GM21381 (cell line): ENCODE results near the gene FCRL5.

Source experiments
- ATAC-seq: cut with Tn5 transposase; IDR thresholded peaks from one replicate; pipeline ENCODE4 v1.9.1; 2021; ENCODE audit warnings: mild to moderate bottlenecking, moderate library complexity; ENCODE audit not compliant: unreplicated experiment

Gene FCRL5

DNA sequence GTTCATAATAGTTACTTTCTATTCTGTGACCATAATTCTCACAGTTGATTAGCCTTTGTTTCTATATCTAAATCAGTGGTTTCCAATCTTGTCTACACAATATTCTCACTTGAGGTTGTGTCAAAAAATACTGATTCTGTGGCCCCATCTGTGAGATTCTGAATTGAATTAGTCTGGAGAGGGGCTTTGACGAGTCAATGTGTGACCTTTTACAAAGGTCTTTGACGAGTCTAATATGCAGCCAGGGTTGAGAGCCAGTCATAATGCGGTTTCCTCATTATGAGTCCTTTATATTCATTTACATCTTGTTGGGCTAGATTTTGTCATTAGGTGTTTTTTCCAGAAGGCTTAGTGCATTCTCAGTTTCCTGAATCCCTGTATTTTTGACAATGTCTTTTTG, 19.7 kb downstream of the FCRL5 start:
- no peak for ATAC-seq

DNA sequence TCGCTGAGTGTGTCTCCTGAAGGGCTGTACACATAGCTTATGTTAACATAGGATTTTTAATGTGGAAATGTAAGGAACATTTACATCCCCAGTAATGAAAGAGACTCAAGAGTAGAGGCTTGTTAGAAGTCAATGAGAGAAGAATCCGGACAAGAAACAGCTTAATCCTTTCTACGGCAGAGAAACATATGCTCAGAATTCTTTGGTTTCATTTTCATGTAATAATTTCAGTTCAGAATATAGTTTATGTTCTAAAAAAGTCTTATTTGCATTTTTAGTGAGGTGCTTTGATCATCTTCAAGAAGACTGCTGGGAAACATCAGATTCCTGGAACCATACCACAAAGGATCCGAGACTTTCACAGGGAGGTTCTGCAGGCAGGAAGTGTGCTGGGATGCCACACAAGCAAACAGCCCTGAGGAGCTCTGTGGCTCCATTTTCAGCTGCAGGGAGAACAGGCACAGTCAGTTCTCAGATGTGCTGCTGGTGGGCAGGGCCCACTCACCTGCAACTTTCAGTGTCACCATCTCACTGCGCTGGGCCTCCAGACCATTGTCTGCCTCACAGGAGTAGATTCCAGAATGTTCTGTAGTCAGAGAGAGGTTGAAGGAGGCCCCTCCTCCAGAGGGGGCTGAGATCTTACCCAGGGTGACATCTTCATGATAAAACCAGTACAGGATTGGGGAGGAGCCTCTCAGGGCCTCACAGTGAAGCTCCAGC, 28.4 kb downstream of the FCRL5 start:
- ATAC-seq: peak; percentile 71

DNA sequence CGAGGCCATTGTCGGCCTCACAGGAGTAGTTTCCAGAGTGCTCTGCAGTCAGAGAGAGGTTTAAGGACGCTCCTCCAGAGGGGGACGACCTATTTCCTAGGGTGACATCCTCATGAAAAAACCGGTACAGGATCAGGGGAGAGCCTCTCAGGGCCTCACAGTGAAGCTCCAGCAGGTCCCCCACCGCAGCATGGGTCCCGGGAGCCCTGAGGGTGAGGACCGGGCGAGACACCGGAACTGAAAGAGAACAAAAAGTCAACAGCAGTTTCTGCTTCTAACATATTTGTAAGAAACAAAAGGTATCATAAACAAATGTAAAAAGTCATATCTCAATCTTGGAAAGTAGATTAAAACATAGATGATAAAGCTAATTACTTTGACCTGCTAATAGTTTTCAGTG, 31.3 kb downstream of the FCRL5 start:
- no peak for ATAC-seq

DNA sequence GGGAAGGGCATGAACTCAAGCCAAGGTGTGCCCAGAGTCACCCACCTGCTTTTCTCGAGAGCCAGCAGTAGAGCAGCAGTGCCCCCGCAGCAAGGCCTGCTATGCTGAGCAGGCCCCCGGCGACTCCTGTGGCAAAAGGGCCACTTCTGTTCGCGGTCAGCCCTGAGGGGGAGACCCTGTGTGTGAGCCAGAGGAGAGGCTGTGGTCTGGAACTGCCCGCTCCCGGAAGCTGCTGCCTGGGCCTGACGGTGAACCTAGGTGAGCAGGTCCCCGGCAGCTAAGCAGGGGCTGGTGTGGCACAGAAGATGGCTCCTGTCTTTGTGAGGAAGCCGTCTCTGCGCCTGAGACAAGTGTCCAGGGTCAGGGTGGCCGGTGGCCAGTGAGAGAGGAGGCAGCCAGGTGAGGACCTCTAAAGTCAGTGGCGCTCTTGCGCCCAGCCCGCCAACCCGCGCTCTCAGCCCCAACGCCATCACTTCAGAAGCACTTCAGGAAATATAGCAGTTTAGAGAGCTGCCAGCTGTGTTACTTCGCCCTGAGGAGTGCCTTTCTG, 31.9 kb downstream of the FCRL5 start:
- no peak for ATAC-seq

DNA sequence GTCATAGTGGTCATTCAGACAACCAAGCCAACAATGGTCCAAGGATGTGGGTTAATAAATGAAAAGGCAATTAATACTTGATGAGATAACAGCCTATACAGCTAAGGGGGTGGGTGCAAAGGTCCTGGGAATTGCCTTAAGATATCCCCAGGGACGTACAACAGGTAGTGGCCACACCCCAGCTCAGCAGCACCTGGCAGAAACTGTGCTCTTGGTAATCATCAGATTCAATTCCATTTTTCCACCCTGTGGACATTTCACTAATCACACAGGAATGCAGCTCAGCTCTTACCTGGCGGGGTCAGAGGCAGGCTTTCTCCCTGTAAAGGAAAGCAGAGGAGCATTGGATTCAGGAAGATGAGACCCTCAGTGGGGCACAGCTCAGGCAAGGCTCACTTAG, 32.9 kb downstream of the FCRL5 start:
- ATAC-seq: no peak

DNA sequence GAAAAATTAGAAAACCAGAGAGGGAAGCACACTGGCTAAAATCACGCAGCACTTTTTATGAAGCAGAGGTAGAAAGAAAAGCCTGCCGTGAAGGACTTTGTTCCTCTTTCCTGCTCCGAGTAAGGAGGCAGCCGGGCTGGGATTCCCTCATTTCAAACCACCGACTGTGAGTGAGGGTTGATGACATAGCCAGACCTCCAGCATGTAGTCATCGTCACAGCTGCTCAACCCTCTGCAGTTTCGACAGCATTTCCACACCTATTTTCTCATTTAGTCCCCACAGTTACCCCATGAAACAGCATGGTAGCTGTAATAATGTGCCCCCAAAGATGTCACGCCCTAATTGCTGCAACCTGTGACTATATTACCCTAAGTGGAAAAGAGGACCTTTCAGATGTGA, 35.3 kb downstream of the FCRL5 start:
- ATAC-seq: no peak

DNA sequence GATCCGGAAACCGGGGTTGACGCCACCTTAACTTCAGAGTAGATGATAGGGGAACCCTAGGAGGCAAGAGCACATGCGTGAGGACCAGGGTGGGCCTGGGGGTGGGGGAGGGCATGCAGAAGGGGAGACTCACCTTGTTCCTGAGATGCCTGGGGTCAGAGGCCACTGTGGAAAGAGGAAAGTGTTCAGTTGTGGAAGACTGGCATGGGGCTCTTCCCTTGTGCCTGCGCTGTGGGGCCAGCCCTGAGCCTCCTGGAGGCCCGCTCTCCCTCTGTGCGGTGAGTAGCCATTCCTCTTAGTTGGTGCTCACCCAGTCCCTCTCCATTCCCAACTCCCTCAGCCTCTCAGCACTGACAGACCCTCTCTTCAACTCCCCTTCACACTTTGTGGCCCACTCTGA, 36.6 kb downstream of the FCRL5 start:
- no peak for ATAC-seq

DNA sequence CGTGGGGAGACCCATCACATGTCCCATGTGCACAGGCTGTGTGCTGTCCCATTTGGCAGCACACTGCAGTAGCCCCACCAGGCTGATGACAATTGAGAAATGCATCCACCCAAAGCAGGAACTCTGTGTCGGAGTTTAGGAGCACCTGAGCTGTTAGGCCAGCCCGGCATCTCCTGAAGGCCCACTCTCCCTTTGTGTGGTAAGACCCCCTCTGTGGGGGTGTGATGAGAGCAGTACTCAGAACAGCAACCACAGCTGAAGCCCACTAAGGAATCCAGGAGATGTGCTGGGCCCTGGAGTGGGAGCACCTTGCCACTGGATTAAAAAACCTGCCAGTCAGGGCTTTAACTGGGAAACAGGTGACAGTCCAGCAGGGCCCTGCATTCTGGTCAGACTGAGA, 37.2 kb downstream of the FCRL5 start:
- no peak for ATAC-seq

DNA sequence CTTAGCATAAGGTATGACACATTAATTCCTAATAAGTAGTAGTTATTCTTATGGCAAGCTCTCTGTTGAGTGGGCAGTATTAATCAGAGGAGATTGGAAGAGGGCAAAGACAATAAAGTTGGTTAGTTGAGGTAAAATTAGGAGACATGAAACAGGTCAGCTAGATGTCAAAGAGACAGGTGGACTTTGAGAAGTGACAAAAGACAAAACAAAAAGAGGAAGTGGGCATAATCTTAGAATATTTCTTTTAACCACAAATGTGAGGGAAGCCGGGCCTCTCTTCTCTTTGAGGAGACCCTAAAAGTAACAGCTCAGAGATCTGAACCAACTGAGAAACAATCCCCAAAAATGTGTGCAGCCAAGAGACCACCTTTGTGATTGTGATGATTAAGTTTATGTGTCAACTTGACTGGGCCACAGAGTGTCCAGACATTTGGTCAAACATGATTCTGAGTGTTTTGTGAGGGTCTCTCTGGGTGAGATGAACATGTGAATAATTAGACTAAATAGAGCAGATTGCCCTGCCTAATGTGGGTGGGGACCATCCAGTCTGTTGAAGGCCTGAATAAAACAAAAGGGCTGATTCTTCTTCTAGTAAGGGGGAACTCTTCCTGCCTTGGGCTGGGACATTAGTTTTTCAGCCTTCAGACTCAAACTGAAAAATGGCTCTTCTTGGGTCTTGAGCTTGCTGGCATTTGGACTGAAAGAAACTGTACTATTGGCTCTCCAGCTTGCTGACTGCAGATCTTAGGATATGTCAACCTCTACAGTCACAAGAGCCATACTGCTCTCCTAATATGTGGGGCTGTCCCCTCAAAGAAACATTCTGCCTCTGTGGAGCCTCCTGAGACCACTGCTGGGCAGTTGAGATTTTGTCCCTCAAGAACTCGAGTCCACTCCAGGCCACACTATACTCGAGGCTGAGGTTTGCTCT, 40.0 kb downstream of the FCRL5 start:
- ATAC-seq: peak; percentile 62

DNA sequence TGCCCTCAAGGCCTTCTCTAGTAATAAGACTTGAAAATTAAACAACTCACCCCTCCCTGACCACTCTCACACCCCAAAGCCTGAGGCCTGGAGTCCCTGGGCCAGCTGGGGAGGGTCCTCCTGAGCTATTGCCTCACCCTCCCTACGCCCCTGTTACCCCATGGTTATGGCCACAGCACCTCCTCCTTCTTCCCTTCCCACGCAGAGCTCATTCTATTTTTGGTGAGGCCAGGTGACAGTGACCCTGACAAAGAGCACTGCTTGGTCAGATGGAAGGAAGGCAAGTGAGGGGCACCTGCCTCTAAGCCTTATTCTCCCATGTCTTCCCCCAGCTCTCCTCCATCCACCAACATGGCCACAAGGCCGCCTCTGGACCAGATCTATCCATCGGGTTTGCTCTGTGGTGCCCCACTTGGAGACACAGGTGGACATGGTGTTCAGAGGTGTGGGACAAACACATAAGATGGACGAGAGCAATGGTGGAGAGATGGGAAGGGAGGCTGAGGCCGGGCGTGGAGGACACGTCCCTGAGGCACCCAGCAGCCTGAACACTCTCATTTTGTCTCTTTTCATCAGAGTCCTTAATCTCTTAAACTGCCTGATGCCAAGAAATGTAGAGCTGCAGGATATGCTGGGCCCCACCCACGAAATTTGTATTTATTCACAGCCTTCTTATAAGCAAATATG, 42.6 kb downstream of the FCRL5 start:
- ATAC-seq: no peak

DNA sequence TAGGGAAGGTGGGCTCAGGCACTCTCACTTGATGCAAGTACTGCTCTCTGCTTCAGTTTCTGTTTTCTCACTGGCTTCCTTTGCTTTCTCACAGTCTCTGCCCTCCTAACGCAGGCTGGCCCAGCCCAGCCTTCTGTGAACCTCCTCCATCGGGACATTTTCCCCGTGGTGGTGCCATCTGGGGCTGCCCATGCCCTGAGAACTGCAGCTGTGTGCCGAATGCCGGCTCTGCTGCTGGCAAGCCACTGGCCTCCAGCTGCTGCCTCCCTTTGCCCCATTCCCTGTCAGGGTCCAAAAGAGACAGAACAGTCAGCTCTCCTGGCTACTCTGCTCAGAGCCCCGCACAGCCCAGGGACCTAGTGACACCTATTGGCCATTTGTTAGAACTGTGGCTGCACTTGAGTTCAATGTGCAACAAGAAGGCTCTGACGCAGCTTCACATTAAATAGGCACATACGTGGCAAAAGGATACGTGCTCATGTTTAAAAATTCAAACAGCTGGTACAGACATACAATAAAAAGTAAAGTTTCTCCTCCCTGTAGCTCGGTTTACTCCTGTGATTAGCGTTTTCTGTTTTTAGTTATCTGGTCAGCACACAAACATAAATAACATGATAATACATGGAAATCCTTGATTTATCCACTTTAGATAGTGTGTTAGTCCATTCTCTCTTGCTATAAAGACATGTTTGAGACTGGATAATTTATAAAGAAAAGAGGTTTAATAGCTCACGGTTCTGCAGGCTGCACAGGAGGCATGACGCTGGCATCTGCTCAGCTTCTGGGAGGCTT, 46.6 kb downstream of the FCRL5 start:
- peak; percentile 96 for ATAC-seq

DNA sequence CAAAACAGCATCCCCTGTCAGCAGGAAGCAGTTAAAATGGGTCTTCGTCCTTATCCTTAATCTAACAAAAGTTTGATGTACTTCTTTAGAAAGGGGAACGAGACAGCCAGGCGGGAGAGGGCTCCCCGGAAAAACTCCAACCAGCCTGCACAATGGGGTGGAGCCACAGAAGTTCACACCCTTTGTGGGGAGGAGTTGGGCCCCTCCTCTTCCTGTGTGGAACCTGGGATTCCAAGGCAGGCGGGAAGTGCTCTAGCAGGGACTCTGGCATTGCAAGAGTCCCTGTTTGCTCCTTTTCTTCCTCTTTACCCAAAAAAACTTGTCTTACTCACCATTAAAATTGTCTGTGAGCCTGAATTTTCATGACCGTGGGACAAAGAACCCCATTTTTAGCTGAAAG, 47.7 kb downstream of the FCRL5 start:
- no peak for ATAC-seq

DNA sequence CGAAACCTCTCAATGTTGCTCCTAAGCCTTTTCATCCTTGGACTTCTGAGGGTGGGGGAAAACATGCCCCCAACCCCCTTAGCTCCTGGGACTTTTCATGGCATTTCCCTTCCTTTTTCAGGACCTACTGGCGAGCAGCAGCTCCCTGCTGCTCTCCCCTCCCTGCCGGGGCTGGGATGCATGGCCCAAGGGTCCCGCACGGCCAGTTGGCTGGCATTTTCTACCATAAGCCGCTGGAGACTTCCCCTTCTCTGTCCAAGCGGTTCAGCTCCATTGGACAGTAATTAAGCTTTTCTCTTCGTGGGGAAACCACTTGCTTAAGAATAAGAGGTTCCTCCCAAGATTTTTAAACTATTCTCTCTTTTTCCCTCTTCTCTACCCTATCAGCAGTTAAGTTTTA, 52.8 kb downstream of the FCRL5 start:
- ATAC-seq: no peak

DNA sequence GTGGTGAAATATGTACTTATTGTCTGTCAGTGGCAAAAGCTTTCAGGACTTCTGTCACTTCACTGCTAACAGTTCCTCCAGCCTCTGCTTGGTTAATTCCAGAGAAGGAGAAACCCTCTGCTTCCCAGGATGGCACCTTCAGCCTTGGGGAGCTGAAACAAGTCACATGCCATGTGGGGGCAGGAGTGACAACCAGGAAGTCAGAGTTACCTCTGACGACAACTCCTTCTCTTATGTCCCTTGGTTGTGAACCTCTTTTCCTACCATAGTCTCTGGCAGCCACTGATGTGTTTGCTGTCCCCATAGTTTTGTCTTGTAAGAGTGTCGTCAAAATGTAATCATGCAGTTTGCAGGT, 53.6 kb downstream of the FCRL5 start:
- no peak for ATAC-seq

DNA sequence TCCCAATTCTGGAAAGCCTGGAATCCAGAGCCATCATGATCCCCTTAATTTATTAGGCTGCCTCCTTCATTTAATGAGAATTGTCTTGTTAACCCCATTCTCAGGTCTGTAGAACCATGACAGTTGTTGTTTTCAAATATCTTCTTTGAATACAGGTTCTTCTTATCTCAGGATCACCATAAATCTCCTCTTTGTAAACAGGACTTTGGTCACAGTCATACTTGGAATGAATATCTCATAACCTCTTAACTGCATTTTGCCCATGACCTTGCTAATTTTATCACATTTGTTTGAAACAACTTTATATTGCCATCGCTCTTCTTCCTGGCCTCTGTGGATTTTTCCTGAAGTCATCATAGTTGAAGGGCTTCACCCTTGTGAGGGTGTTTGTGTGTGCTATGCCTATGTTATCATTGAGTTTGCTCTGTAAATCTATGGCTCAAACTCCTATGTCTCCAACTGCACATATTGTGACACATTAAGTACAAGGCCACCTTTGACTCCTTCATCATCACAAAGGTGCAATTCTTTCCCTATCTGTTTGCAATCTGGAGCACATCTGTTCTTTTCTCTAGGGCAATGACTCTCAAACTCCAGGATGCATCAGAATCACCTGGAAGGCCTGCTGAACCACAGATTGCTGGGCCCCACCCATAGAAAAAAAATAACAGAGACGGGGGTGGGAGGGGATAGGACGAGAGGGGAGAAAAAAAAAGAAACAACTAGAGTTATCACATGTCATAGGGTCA, 54.2 kb downstream of the FCRL5 start:
- no peak for ATAC-seq

DNA sequence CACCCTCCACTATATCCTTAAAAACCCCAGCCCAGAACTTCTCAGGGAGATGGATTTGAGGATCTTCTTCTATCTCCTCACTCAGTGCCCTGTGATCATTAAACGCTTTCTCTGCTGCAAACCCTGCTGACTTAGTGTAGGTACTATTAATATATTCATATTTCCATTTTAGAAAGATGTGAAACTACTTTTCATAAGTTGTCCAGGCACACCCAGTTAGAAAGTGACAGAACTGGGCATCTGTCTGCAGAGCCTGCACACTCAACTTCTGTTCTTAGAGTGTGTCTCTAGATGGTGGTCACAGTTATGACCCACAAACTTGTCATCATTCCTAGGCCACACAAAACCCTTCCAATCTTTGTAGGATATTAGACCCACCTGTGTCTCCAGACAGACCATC, 55.0 kb downstream of the FCRL5 start:
- no peak for ATAC-seq

DNA sequence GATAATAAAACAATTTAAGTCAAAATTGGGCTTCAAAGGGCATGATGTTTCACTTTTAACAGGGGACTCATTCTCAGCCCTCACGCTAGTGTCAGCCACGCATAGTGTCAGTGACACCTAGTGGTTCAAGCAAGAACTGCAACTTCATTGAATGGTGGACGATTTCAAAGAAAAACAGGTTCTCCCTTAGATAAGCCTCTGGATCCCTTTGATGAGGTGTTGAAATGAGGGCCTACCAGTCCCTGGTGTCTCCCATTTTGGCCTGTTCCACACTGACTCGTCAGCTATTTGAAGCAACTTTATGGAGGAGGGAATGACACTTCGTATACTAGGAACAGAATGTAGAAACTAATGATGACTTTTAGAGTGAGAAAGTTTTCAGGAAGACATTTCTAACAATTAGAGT, 56.2 kb downstream of the FCRL5 start:
- ATAC-seq: no peak

DNA sequence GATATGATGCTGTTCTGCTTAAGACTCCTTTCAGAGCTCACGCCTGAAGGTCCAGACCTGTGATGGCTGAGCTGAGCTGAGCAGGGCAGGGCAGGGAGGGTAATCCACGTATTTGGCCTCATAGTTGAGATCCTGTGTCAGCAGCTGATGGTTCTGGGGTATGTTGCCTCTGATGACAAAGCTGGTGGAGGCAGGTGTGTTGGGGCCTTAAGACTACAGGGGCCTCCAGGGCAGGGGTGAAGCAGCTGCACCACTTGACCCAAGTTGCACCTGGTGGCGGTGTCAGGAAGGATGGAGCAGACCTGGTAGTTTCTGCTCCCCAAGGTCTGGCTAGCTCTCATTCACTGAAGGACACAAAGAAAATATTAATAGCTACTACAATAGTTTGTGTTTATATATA, 57.0 kb downstream of the FCRL5 start:
- ATAC-seq: no peak

DNA sequence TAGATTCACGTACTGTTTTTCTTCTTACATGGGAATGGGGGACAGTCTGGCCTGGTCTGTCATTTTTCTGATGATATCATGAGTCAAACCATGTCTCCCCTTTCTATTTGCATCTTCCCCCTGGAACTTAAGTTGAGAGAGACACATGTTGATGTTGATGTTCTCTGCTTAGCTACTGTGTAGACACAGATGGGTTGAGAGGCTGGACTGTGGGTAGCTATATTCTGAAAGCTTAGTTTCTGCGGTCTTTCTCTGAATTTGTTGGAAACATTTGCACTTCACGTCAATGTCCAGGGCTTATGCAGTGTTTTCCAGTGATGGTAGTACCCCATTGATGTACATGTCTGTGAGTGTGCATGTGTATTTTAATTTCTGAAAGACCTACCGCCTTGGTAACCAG, 58.2 kb downstream of the FCRL5 start:
- ATAC-seq: no peak
